Mesendoderm (in vitro differentiated cells): ENCODE results near the gene MYBBP1A.

Experiments
- DNase-seq: peaks from one replicate; pipeline ENCODE4 v3.0.0; 2013
- H2AK5ac ChIP-seq: 2 replicates; pipeline ENCODE4 v1.6.1; 2013; ENCODE audit warnings: low read length, inconsistent platforms
- H2BK120ac ChIP-seq: 2 replicates; pipeline ENCODE4 v1.6.1; 2013; ENCODE audit warnings: low read depth, mild to moderate bottlenecking, low read length, moderate library complexity, mixed read lengths
- H2BK15ac ChIP-seq: replicated peaks from 2 replicates; pipeline ENCODE4 v1.6.1; 2013; ENCODE audit warnings: low read depth, mild to moderate bottlenecking, moderate library complexity
- H2BK5ac ChIP-seq: 2 replicates; pipeline ENCODE4 v1.6.1; 2013; ENCODE audit warnings: low read length, inconsistent platforms
- H3K18ac ChIP-seq: 2 replicates; pipeline ENCODE4 v1.6.1; 2013; ENCODE audit warnings: mild to moderate bottlenecking, low read length, mixed read lengths
- H3K23ac ChIP-seq: one replicate; pipeline ENCODE4 v1.6.1; 2013; ENCODE audit warnings: low read length
- H3K27ac ChIP-seq: 2 replicates; pipeline ENCODE4 v1.5.1; 2013; ENCODE audit warnings: low read depth, mild to moderate bottlenecking, inconsistent platforms, low read length, moderate library complexity
- H3K27me3 ChIP-seq: 2 replicates; pipeline ENCODE4 v1.6.1; 2013; ENCODE audit warnings: low read length, control low read depth, mild to moderate bottlenecking, inconsistent platforms; ENCODE audit not compliant: insufficient read depth, poor library complexity
- H3K36me3 ChIP-seq: 2 replicates; pipeline ENCODE4 v1.6.1; 2013; ENCODE audit warnings: low read length, inconsistent platforms; ENCODE audit not compliant: control insufficient read depth, insufficient read depth
- H3K4ac ChIP-seq: one replicate; pipeline ENCODE4 v1.6.1; 2013; ENCODE audit warnings: low read depth, mild to moderate bottlenecking, low read length, moderate library complexity
- H3K4me1 ChIP-seq: 2 replicates; pipeline ENCODE4 v1.6.1; 2013; ENCODE audit warnings: low read depth, low read length, inconsistent platforms; ENCODE audit not compliant: control insufficient read depth
- H3K4me2 ChIP-seq: 2 replicates; pipeline ENCODE4 v1.6.1; 2013; ENCODE audit warnings: low read length
- H3K4me3 ChIP-seq: 2 replicates; pipeline ENCODE4 v1.5.1; 2013; ENCODE audit warnings: mild to moderate bottlenecking, low read length
- H3K56ac ChIP-seq: one replicate; pipeline ENCODE4 v1.6.1; 2013; ENCODE audit warnings: low read length
- H3K79me1 ChIP-seq: 2 replicates; pipeline ENCODE4 v1.6.1; 2013; ENCODE audit warnings: low read length, inconsistent platforms
- H3K79me2 ChIP-seq: 2 replicates; pipeline ENCODE4 v1.6.1; 2013; ENCODE audit warnings: mild to moderate bottlenecking, low read length; ENCODE audit not compliant: control insufficient read depth, insufficient read depth
- H3K9ac ChIP-seq: 2 replicates; pipeline ENCODE4 v1.6.1; 2013; ENCODE audit warnings: low read length, inconsistent platforms
- H4K5ac ChIP-seq: one replicate; pipeline ENCODE4 v1.6.1; 2013; ENCODE audit warnings: low read length
- H4K8ac ChIP-seq: one replicate; pipeline ENCODE4 v1.6.1; 2013; ENCODE audit warnings: low read depth, mild to moderate bottlenecking, control low read depth, low read length, moderate library complexity
- WGBS: extraction: QIAGEN DNeasy Blood & Tissue Kit; methylation state at CpG from one replicate; pipeline ENCODE4 v1.1.7; 2013; ENCODE audit warnings: low lambda C conversion rate, missing lambda C conversion rate; ENCODE audit not compliant: insufficient coverage; ENCODE audit errors: extremely low coverage; 5-methylcytosine and 5-hydroxymethylcytosine counted together

Gene MYBBP1A

DNA sequence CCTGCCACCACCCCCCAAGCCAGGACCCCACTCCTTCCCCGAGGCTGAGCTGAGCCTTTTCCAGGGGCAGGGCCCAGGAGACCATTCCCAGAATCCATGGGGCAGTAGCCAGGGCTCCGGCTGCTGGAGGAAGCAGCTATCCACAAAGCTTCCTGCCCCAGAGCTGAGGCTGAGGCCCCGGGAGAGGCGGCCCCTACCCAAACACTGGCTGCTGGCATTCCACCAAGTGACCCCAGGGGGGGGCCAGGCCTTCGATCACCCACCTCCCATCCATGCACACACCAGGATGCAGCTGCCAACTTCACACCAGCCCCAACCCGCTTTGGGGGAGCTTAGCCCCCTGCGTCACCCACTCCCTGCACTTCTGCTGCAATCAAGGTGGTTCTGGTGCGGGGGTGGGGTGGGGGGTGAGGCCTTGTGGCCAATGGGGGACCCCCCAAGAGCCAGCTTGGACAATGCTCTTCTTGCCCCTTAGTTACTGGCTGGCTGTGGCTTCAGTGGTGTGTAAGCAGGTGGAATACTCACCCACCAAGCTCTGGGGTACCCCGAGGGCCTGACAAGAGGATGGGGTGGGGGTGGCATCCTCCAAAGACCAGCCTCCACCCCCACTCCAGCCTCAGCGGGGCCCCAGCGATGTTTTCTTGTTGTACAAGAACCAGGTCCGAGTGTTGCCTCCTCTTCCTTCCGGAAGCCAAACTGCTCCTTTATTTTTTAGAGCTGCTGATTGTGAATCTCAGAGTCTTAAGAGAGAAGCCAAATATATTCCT, 16.8 kb downstream of the MYBBP1A start:
- H4K8ac ChIP-seq: no peak overlapping the region
- no peak for DNase-seq
- H2BK15ac ChIP-seq: no peak overlapping the region
- H3K79me1 ChIP-seq: no peaks in the 10 kb centered on the region
- H3K27me3 ChIP-seq: no peaks in the 10 kb centered on the region
- H3K4me1 ChIP-seq: peaks cover 3% of the 10 kb centered on the region
- WGBS: no CpG with 5 or more reads among the region's 13 CpGs
- no peak overlapping the region for H3K9ac ChIP-seq
- H2BK120ac ChIP-seq: no peak overlapping the region
- no peak overlapping the region for H2BK5ac ChIP-seq
- H2AK5ac ChIP-seq: no peak overlapping the region
- H3K23ac ChIP-seq: no peak overlapping the region
- no peak overlapping the region for H3K4me3 ChIP-seq
- H3K27ac ChIP-seq: no peak overlapping the region
- H3K4me2 ChIP-seq: no peak overlapping the region
- H3K18ac ChIP-seq: no peak overlapping the region
- H3K79me2 ChIP-seq: no peaks in the 10 kb centered on the region
- H3K56ac ChIP-seq: no peak overlapping the region
- no peak overlapping the region for H3K4ac ChIP-seq
- no peak overlapping the region for H4K5ac ChIP-seq
- H3K36me3 ChIP-seq: peaks cover 18% of the 10 kb centered on the region

- no peak overlapping the region for H2BK120ac ChIP-seq
- no CpG with 5 or more reads among the region's 19 CpGs for WGBS
- H3K79me1 ChIP-seq: no peaks in the 10 kb centered on the region
- H3K36me3 ChIP-seq: peaks cover 15% of the 10 kb centered on the region
- no peak overlapping the region for H3K18ac ChIP-seq
- no peak overlapping the region for H3K4me2 ChIP-seq
- H3K4me3 ChIP-seq: no peak overlapping the region
- H3K4ac ChIP-seq: no peak overlapping the region
- H3K23ac ChIP-seq: no peak overlapping the region
- H3K4me1 ChIP-seq: peaks cover 3% of the 10 kb centered on the region
- no peak overlapping the region for H4K5ac ChIP-seq
- no peak overlapping the region for H2AK5ac ChIP-seq
- H3K9ac ChIP-seq: no peak overlapping the region
- no peak overlapping the region for H3K27ac ChIP-seq
- no peak overlapping the region for H2BK15ac ChIP-seq
- no peaks in the 10 kb centered on the region for H3K79me2 ChIP-seq
- H2BK5ac ChIP-seq: no peak overlapping the region
- no peak overlapping the region for H4K8ac ChIP-seq
- DNase-seq: no peak
- no peaks in the 10 kb centered on the region for H3K27me3 ChIP-seq
- H3K56ac ChIP-seq: no peak overlapping the region
These were observed 17.5 kb downstream of the MYBBP1A start for GRCh38 chr17:4537451-4538235.

DNA sequence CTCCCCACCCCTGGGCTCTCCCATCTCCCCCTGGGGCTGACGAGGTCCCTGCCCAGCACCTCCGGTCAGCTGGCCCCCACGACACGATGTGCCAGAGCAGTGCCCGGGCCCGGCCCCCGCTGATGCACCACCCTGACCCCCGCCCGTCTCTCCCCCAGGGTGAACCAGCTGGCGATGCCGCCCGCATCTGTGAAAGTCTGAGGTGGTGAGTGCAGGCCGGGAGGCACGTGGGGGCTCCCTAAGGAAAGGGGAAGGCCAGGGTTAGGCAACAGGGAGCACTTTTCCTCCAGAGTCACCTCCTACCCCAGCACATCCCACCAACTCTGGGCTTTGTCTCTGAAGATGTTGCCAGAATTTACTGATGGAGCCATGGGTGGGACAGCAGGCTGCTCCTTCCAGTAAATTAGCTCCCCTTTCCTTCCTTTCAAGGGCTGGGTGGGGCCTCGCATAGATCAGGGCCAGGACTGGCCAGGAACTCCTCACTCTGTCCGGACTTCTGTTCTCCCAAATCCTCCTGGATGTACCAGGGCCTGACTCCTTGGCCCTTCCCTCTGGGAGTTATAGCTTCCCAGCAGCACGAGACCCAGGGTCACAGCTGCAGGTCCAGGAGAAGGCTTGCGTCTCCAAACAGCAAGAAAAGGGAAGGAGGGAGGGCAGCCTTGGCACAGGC, 18.3 kb downstream of the MYBBP1A start:
- H3K27ac ChIP-seq: no peak overlapping the region
- H3K36me3 ChIP-seq: peaks cover 11% of the 10 kb centered on the region
- no peak overlapping the region for H4K5ac ChIP-seq
- H2BK15ac ChIP-seq: no peak overlapping the region
- H3K4me1 ChIP-seq: peaks cover 3% of the 10 kb centered on the region
- no peak overlapping the region for H3K4me3 ChIP-seq
- no peak overlapping the region for H2AK5ac ChIP-seq
- H3K4me2 ChIP-seq: no peak overlapping the region
- DNase-seq: peak; percentile 34
- no peaks in the 10 kb centered on the region for H3K79me1 ChIP-seq
- no peaks in the 10 kb centered on the region for H3K79me2 ChIP-seq
- H4K8ac ChIP-seq: no peak overlapping the region
- no peak overlapping the region for H3K23ac ChIP-seq
- no peak overlapping the region for H3K4ac ChIP-seq
- peak overlapping the region; percentile 12 for H3K56ac ChIP-seq
- H2BK120ac ChIP-seq: no peak overlapping the region
- no peaks in the 10 kb centered on the region for H3K27me3 ChIP-seq
- H3K18ac ChIP-seq: no peak overlapping the region
- no CpG with 5 or more reads among the region's 18 CpGs for WGBS
- no peak overlapping the region for H2BK5ac ChIP-seq
- H3K9ac ChIP-seq: no peak overlapping the region

DNA sequence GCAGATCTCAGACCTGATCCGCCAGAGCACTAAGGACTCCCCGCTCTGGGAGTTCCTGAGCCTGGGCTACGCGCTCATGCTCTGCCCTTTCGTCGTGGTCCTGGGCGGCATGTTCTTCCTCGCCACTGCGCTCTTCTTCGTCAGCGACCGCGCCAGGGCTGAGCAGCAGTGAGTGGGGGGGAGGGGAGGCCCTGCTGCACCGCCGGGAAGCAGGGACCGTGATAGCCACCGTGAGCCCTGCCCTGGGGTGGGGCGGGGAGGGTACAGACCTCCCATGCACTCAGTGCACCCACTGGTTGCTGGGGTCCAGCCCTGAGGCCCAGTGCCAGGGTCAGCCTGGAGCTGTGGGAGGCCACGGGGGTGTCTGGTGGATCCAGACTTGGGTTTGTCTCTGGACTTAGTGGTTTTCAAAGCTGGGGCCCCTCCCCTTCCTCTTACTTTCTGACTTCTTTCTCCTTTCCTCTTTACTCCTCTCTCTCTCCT, 18.9 kb downstream of the MYBBP1A start:
- no peak overlapping the region for H4K5ac ChIP-seq
- H3K36me3 ChIP-seq: peaks cover 7% of the 10 kb centered on the region
- no peak overlapping the region for H2BK120ac ChIP-seq
- no peak overlapping the region for H3K4ac ChIP-seq
- no peaks in the 10 kb centered on the region for H3K27me3 ChIP-seq
- peak overlapping the region; percentile 61 for H3K9ac ChIP-seq
- peak overlapping the region; percentile 80 for H3K23ac ChIP-seq
- WGBS: no CpG with 5 or more reads among the region's 19 CpGs
- H4K8ac ChIP-seq: no peak overlapping the region
- H3K4me3 ChIP-seq: no peak overlapping the region
- H2BK5ac ChIP-seq: no peak overlapping the region
- H2BK15ac ChIP-seq: no peak overlapping the region
- peaks cover 3% of the 10 kb centered on the region for H3K4me1 ChIP-seq
- no peak overlapping the region for H3K27ac ChIP-seq
- no peaks in the 10 kb centered on the region for H3K79me2 ChIP-seq
- no peak overlapping the region for H3K18ac ChIP-seq
- H3K4me2 ChIP-seq: peak overlapping the region; percentile 44
- peak overlapping the region; percentile 76 for H3K56ac ChIP-seq
- DNase-seq: peak; percentile 65
- no peak overlapping the region for H2AK5ac ChIP-seq
- H3K79me1 ChIP-seq: no peaks in the 10 kb centered on the region

DNA sequence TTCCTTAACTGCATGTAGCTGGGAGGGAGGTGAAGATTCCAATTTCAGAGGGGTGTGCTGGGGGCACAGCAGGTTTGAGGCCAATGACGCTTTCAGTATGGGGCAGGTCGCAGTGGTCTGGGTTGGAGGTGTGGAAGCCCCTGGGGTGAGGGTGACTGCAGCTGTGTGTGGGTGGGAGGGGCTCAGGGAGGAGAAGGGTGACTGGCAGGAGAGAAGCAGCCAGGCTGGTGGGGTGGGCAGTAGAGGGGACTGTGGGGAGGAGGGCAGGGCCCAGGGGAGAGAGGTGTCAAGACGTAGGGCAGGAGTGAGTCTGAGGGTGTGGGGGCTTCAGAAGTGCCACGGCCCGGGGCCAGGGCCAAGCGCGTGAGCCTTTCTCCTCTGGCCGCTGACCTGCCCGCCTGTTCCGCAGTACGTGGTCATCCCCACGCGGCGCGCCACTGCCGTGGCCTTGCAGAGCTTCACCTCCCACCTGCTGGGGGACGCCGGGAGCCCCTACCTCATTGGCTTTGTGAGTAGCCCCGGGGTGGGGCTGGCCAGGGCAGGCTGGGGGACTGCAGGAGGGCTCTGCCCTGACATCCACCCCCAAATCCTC, 19.4 kb downstream of the MYBBP1A start:
- Histone ChIP-seq H3K4ac (no peak overlapping the region), H3K79me2 (no peaks in the 10 kb centered on the region), H3K23ac (peak overlapping the region; percentile 80), H4K5ac (no peak overlapping the region), H3K4me1 (peaks cover 3% of the 10 kb centered on the region), H2BK120ac (no peak overlapping the region), H3K36me3 (peaks cover 6% of the 10 kb centered on the region), H3K56ac (peak overlapping the region; percentile 76), H3K27ac (no peak overlapping the region), H2AK5ac (no peak overlapping the region), H3K27me3 (no peaks in the 10 kb centered on the region), H2BK15ac (no peak overlapping the region), H3K4me2 (no peak overlapping the region), H3K18ac (no peak overlapping the region), H2BK5ac (no peak overlapping the region), H4K8ac (no peak overlapping the region), H3K79me1 (no peaks in the 10 kb centered on the region), H3K9ac (peak overlapping the region; percentile 61), H3K4me3 (no peak overlapping the region)
- WGBS: no CpG with 5 or more reads among the region's 19 CpGs
- DNase-seq: peak; percentile 25
